Measurements from ENCODE around the gene FMNL3. TPM values are rescaled to one million over a fixed set of nuclear protein-coding genes. Genes with fewer than 3 reads are reported as not detected.

FMNL3 gene, protein sequence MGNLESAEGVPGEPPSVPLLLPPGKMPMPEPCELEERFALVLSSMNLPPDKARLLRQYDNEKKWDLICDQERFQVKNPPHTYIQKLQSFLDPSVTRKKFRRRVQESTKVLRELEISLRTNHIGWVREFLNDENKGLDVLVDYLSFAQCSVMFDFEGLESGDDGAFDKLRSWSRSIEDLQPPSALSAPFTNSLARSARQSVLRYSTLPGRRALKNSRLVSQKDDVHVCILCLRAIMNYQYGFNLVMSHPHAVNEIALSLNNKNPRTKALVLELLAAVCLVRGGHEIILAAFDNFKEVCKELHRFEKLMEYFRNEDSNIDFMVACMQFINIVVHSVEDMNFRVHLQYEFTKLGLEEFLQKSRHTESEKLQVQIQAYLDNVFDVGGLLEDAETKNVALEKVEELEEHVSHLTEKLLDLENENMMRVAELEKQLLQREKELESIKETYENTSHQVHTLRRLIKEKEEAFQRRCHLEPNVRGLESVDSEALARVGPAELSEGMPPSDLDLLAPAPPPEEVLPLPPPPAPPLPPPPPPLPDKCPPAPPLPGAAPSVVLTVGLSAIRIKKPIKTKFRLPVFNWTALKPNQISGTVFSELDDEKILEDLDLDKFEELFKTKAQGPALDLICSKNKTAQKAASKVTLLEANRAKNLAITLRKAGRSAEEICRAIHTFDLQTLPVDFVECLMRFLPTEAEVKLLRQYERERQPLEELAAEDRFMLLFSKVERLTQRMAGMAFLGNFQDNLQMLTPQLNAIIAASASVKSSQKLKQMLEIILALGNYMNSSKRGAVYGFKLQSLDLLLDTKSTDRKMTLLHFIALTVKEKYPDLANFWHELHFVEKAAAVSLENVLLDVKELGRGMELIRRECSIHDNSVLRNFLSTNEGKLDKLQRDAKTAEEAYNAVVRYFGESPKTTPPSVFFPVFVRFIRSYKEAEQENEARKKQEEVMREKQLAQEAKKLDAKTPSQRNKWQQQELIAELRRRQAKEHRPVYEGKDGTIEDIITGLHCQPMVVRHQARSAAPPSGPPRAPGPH
- 26.2 and 26.3 TPM in 2 replicates for total RNA-seq

DNA sequence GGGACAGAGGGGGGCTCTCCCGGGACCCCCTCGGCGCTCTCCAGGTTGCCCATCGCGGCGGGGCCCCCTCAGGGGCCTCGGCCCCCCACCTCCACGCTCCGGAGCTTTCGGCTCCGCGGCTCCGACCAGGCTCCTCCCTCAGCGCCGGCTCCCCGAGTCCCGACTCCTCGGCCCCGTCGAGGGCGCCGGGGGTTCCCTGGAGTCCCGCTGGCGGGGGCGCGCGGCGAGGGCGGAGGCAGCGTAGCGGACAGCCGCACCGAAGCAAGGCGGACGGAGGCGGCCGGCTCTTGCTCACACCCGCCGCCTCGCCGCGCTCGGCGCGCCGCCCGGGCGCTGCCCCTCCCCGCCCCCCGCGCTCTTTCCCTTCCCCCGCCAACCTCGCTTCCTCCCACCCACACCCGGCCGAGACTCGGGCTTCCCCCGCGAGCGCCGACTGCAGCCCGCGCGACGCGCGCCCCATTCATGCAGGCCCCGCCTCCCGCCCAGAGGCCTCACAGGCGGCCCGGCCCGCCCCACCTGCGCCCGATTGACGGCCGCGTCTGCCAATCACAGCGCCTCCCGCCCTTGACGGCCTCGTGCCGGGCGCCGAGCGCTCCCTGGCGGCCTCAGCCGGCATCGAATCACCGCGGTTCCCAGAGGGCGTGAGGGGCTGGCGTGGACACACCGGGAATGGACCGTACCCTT, at the start of gene FMNL3:
FMNL3 (minus strand) TSS at position 278 of the 684 bp plus-strand sequence; CDS start at position 53, 225 bp downstream.

DNA sequence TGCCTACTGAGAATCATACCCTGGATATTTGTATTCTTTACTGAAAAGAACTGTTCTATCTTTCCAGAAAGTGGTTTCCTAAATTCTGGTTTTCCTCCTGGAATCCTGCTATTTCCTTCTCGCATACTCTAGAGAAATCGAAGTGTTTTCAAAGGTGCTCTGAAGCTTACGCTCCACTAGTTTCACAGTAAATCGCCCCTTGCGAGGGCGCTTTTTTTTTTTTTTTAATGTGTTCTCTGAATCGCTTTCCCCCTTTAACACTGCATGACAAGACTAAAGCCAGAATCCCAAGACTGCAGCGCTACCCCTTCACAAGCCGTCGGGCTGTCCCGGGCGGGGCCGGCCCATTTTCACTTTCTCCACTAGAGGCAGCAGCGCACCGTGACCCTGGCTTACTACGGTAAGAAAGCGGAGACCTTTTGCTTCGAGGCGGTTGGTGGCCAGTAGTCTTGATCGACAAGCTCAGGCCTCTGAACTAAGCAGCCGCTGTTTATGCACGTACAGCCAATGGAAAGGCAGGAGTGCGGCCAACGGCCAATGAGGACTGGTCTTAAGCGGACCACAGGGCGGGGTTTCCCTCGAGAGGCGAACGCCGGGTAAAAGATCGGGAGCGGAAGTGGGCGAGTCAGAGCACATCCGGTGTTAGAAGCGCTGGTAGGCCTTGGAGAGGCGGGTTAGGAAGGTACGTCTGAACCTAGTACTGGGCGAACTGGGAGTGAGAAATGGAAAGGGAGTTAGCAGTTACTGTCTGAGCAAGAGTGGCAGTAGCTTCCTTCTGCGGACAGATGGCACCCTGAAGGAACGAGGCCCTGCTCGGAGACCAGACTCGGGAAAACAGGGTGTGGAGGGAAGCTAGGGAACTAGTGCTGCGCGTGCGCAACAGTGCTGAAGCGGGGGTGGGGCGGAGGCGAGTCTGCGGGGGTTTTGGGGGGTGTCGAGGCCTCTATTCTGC, 34.0 kb upstream of the FMNL3 start, which contains the start of gene TMBIM6:
TMBIM6 (plus strand) TSS at position 628 of the 952 bp plus-strand sequence. CDS start 10,937 bp downstream, outside the sequence.

GRCh38 chr12:49623142-49623904, 83.9 kb downstream of the FMNL3 start, which contains the start of gene PRPF40B:
PRPF40B (plus strand) TSS chr12:49623561; CDS start chr12:49623591, 30 bp downstream.

DNA sequence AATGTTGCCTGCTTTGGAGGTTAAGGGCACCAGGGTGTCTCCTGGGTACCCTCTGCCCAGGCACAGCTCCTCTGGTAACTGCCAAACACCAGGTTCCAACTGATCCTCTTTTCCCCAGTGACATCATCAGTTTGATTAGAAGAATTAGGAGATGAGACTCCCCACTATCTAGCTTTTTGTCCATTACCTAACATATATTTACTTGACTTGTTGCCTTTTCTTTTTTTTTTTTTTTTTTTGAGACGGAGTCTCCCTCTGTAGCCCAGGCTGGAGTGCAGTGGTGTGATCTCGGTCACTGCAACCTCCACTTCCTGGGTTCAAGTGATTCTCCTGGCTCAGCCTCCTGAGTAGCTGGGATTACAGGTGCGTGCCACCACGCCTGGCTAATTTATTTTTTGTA, 101.7 kb downstream of the FMNL3 start, which contains the start of gene FAM186B:
FAM186B (minus strand) TSS at position 101 of the 400 bp plus-strand sequence. CDS start 162 bp downstream, outside the sequence.

Other genes starting within 250 kb of the FMNL3 start
- under 0.01 TPM in 1 of 2 replicates, not detected in the other for gene KCNH3, start 168.4 kb downstream of the FMNL3 start, total RNA-seq
- gene MCRS1, start 139.3 kb downstream of the FMNL3 start, total RNA-seq, result 53.7 and 71.7 TPM in 2 replicates
- 0.12 and 0.22 TPM in 2 replicates for gene FAM186B, start 101.8 kb downstream of the FMNL3 start, total RNA-seq
- 12.4 and 17.6 TPM in 2 replicates for gene PRPF40B, start 83.8 kb downstream of the FMNL3 start, total RNA-seq
- 361 and 382 TPM in 2 replicates for gene TMBIM6, start 34.2 kb upstream of the FMNL3 start, total RNA-seq
- 14.3 and 24.4 TPM in 2 replicates for gene NCKAP5L, start 121.0 kb upstream of the FMNL3 start, total RNA-seq
- gene BCDIN3D, start 135.7 kb upstream of the FMNL3 start, total RNA-seq, result 4.1 and 4.6 TPM in 2 replicates
- 1.5 and 3.0 TPM in 2 replicates for gene FAIM2, start 196.5 kb upstream of the FMNL3 start, total RNA-seq
- gene AQP2, start 243.3 kb upstream of the FMNL3 start, total RNA-seq, result not detected in 2 replicates

Data from uterine smooth muscle cell (primary cell).